ENCODE results near the gene METTL6. TPM values are rescaled to one million over a fixed set of nuclear protein-coding genes. Genes with fewer than 3 reads are reported as not detected.
"Not testable (repeated sequence)": the region's sequence is repeated elsewhere in the genome, so short reads cannot be mapped to it uniquely, and the experiment has no call there.

Gene METTL6
- total and polyA plus RNA-seq, 2 experiments from 2014 or later = 21.6 to 30.9 TPM

DNA sequence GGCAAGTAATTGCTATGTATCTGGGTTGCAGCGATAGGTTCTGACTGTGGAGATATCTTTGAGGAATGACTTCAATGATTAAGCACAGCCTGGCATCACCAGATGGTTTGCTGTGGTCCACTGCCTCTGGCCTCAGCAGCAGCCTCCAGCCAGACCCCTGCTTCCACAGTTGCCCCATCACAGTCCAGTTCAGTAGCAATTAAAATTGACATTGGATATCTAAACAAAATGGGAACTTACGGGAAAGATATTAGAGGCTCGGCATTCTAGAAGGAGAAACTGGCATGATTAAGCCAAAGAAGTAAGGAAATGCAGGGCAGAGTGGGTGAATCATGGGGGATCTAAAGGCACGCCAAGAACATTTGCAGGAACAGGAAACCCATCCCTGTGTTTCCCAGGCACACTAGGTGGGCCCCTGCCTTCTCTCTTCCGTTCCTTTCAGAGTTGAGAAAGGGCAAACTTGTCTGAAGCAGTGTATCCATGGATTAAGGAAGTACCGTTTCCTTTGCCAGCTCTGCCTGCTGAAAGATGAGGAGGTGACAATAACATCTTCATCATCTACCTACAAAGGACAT lies 58.7 kb downstream of the METTL6 start:
- Histone ChIP-seq H3K9me3 (ENCODE audit: low read depth) (no peaks in the 10 kb centered on the region), H3K27ac (no peak overlapping the region), H3K4me3 (no peak overlapping the region), H3K4me2 (ENCODE audit: unreplicated experiment) (no peak overlapping the region), H3K4me1 (ENCODE audit: insufficient read depth) (peaks cover 8% of the 10 kb centered on the region; the same call in 1 of the 2 replicates), H3K9me2 (ENCODE audit: insufficient read depth) (no peaks in the 10 kb centered on the region), H3K9ac (no peak overlapping the region), H3F3A (ENCODE audit: insufficient read depth) (peaks cover 2% of the 10 kb centered on the region; the same call in 1 of the 2 replicates), H3K27me3 (replicated peaks; ENCODE audit: insufficient read depth) (no peaks in the 10 kb centered on the region), H3K79me2 (ENCODE audit: insufficient read depth) (no peaks in the 10 kb centered on the region), H3K36me3 (ENCODE audit: low read depth) (no peaks in the 10 kb centered on the region), H2AFZ (no peak overlapping the region), H4K20me1 (ENCODE audit: insufficient read depth) (no peaks in the 10 kb centered on the region)
- 91 to 92% methylated on average over 6 of the region's 6 CpGs for WGBS, 2 experiments (ENCODE audit: low coverage in 1 of 2, low lambda C conversion rate in 2 of 2, missing lambda C conversion rate in 2 of 2)
- no peak for DNase-seq
- TF ChIP-seq EZH2phosphoT487 (IDR thresholded peaks at IDR 0.05; ENCODE audit: insufficient read depth, low read depth) = no peak
- in situ Hi-C loops (cut with MboI) = no loop called here

DNA sequence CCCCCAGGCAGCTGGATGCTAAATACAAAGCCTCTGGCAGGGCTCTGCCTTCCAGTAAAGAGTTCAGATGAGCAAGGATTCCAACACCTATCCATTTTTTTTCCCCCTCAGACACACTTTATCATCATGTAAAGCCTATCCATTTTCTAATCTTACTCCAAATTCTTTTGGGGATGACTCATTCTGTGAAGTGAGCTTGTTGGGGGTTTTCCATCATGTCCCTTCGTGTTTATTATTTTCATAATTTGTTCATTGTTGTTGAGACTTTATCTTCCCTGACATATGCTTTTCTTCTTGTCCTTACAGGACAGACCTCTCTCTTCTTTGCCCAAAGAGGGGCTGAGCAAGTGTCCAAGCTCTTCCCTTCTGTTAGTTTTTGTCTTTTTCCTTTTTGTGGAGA lies 60.3 kb downstream of the METTL6 start:
- no peak overlapping the region for H3K27ac ChIP-seq
- no peaks in the 10 kb centered on the region for H3K27me3 ChIP-seq (replicated peaks; ENCODE audit: insufficient read depth)
- no peak overlapping the region for H3K4me2 ChIP-seq (ENCODE audit: unreplicated experiment)
- no peaks in the 10 kb centered on the region for H4K20me1 ChIP-seq (ENCODE audit: insufficient read depth)
- 4 to 5% methylated on average over 1 of the region's 1 CpG for WGBS, 2 experiments (ENCODE audit: low coverage in 1 of 2, low lambda C conversion rate in 2 of 2, missing lambda C conversion rate in 2 of 2)
- H3K4me3 ChIP-seq = no peak overlapping the region
- no peaks in the 10 kb centered on the region for H3K9me3 ChIP-seq (ENCODE audit: low read depth)
- no peak for TF ChIP-seq EZH2 (IDR thresholded peaks at IDR 0.05; ENCODE audit: insufficient read depth, poor library complexity, severe bottlenecking)
- TF ChIP-seq EZH2phosphoT487 (IDR thresholded peaks at IDR 0.05; ENCODE audit: insufficient read depth, low read depth) = no peak
- DNase-seq = peak; percentile 55
- H3K9me2 ChIP-seq (ENCODE audit: insufficient read depth) = no peaks in the 10 kb centered on the region
- no peak overlapping the region for H3K9ac ChIP-seq
- in situ Hi-C loops (cut with MboI) = no loop called here
- no peaks in the 10 kb centered on the region for H3K36me3 ChIP-seq (ENCODE audit: low read depth)
- H3F3A ChIP-seq (ENCODE audit: insufficient read depth) = peaks cover 8% of the 10 kb centered on the region
- H3K4me1 ChIP-seq (ENCODE audit: insufficient read depth) = peaks cover 18% of the 10 kb centered on the region
- H2AFZ ChIP-seq = no peak overlapping the region
- H3K79me2 ChIP-seq (ENCODE audit: insufficient read depth) = no peaks in the 10 kb centered on the region

GRCh38 chr3:15364078-15364477 lies 63.3 kb downstream of the METTL6 start:
- H3K9me3 ChIP-seq (ENCODE audit: low read depth); in situ Hi-C loops (cut with MboI); H3K36me3 ChIP-seq (ENCODE audit: low read depth); H3K79me2 ChIP-seq (ENCODE audit: insufficient read depth); H3K4me2 ChIP-seq (ENCODE audit: unreplicated experiment); H3K4me3 ChIP-seq; H2AFZ ChIP-seq; H3K27me3 ChIP-seq (replicated peaks; ENCODE audit: insufficient read depth); H3K27ac ChIP-seq; H4K20me1 ChIP-seq (ENCODE audit: insufficient read depth); H3K9ac ChIP-seq; H3K9me2 ChIP-seq (ENCODE audit: insufficient read depth): not testable (repeated sequence)
- peak; percentile 49 for DNase-seq
- WGBS, 2 experiments (ENCODE audit: low coverage in 1 of 2, low lambda C conversion rate in 2 of 2, missing lambda C conversion rate in 2 of 2) = 21 to 26% methylated on average over 6 of the region's 6 CpGs
- Histone ChIP-seq H3K4me1 (ENCODE audit: insufficient read depth) (peaks cover 37% of the 10 kb centered on the region), H3F3A (ENCODE audit: insufficient read depth) (peaks cover 27% of the 10 kb centered on the region)

- Histone ChIP-seq H3K4me2 (ENCODE audit: unreplicated experiment) (peak overlapping the region; percentile 70), H2AFZ (peak overlapping the region; percentile 25), H3K9ac (peak overlapping the region; percentile 42), H3K9me2 (ENCODE audit: insufficient read depth) (no peaks in the 10 kb centered on the region), H3K27ac (peak overlapping the region; percentile 71), H3K9me3 (ENCODE audit: low read depth) (no peaks in the 10 kb centered on the region), H3K27me3 (replicated peaks; ENCODE audit: insufficient read depth) (no peaks in the 10 kb centered on the region), H3K4me3 (peak overlapping the region; percentile 47), H3K36me3 (ENCODE audit: low read depth) (no peaks in the 10 kb centered on the region), H3K4me1 (ENCODE audit: insufficient read depth) (peaks cover 33% of the 10 kb centered on the region), H3F3A (ENCODE audit: insufficient read depth) (peaks cover 27% of the 10 kb centered on the region), H3K79me2 (ENCODE audit: insufficient read depth) (no peaks in the 10 kb centered on the region), H4K20me1 (ENCODE audit: insufficient read depth) (no peaks in the 10 kb centered on the region)
- peak; percentile 80 for DNase-seq
- TF ChIP-seq EZH2phosphoT487 (IDR thresholded peaks at IDR 0.05; ENCODE audit: insufficient read depth, low read depth) (no peak), EZH2 (IDR thresholded peaks at IDR 0.05; ENCODE audit: insufficient read depth, poor library complexity, severe bottlenecking) (no peak)
- in situ Hi-C loops (cut with MboI) = no loop called here
- 14 to 18% methylated on average over 11 of the region's 11 CpGs for WGBS, 2 experiments (ENCODE audit: low coverage in 1 of 2, low lambda C conversion rate in 2 of 2, missing lambda C conversion rate in 2 of 2)
Measured at GRCh38 chr3:15361494-15362214, 65.7 kb downstream of the METTL6 start.

Measured in GM23248 (cell line).